Vagina (tissue), 2 donors: ENCODE results near the gene HSFX4. TPM values are rescaled to one million over a fixed set of nuclear protein-coding genes. Genes with fewer than 3 reads are reported as not detected.
A peak's percentile ranks its signal among the peaks of the same experiment; 100 is the strongest.

Source experiments
- DNase-seq, 2 donors: peaks; one replicate each; pipeline ENCODE4 v3.0.0-alpha.2; 2017; ENCODE audit errors: extremely low spot score in 2 of 2
- H3K27ac ChIP-seq: fragments of 200-600 bp; sonication (generic); one replicate; pipeline ENCODE4 v1.5.1; 2019
- H3K27me3 ChIP-seq: fragments of 200-600 bp; sonication (generic); one replicate; pipeline ENCODE4 v1.5.1; 2019
- H3K36me3 ChIP-seq, 2 donors: fragments of 200-600 bp; sonication (generic); one replicate each; pipeline ENCODE4 v1.5.1; 2017 to 2019
- H3K4me1 ChIP-seq: fragments of 200-600 bp; sonication (generic); one replicate; pipeline ENCODE4 v1.5.1; 2019
- H3K4me3 ChIP-seq, 2 donors: fragments of 200-600 bp; sonication (generic); 1 replicate in 1 of 2; 2 replicates in 1 of 2; pipeline ENCODE4 v1.5.1; 2016 to 2019
- H3K9me3 ChIP-seq: fragments of 200-600 bp; sonication (generic); one replicate; pipeline ENCODE4 v1.5.1; 2019
- POLR2A ChIP-seq, 2 donors: fragments of 450-650 bp; IDR thresholded peaks; one replicate each; pipeline ENCODE4 v1.6.1; 2017; ENCODE audit warnings: antibody characterized with exemption in 2 of 2, mild to moderate bottlenecking in 2 of 2, moderate library complexity in 2 of 2
- POLR2AphosphoS5 ChIP-seq, 2 donors: sonication (generic); formaldehyde crosslinking; IDR thresholded peaks; one replicate each; pipeline ENCODE4 v1.9.0; 2017; ENCODE audit warnings: antibody characterized with exemption in 2 of 2, mild to moderate bottlenecking in 2 of 2, low read depth in 1 of 2; ENCODE audit not compliant: insufficient read depth in 1 of 2
- intact Hi-C: fragments of 100-400 bp; cut with DNase I; formaldehyde crosslinking; loops from one replicate; pipeline ENCODE4 v1.15.1; 2023
- total RNA-seq: library from RNA; depleted of rRNA; stranded (reverse); fragments of >200 nt; gene quantifications from one replicate; pipeline ENCODE4 v1.2.3, GENCODE V29; 2016
- TF ChIP-seq, protein P1 (sequence below), 3 experiments: fragments of 450-650 bp in 2 of 3; fragments of 200-600 bp in 1 of 3; sonication (generic) in 1 of 3; IDR thresholded peaks; one replicate each; pipeline ENCODE4 v1.5.1; 2017 to 2019; ENCODE audit warnings: antibody characterized with exemption in 3 of 3, mild to moderate bottlenecking in 2 of 3, moderate library complexity in 2 of 3

HSFX4 gene
- total RNA-seq, 1 donor from 2014 or later: not detected

GRCh38 chrX:149962859-149963757, 33.7 kb downstream of the HSFX4 start:
- no peak overlapping the region for H3K4me3 ChIP-seq
- DNase-seq: no peak
- intact Hi-C loops: no loop called here

DNA sequence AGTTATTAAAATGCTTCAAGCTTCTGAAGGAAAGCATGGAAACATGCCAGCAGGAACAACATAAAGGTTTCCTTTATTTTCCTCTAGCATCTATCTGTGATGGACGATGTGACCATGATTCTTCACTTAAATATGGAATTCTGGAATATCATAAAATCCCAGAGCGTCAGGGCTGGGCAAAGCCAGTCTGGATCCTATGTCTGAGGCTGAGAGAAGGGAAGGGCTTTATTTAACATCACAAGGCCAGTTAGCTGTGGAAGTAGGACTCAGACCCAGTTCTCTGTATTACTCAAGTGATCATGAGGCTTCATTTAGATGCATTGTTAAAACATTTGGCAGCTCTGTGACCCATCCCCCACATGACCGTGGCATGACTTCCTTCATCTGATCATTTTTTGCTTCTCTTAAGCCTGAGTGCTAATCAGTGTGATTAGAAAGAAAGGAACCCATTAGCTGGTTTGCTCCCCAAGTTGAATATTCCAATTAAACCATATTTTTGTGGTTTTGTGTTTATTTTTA, 49.8 kb downstream of the HSFX4 start:
- DNase-seq: no peak
- intact Hi-C loops: no loop called here
- Histone ChIP-seq H3K4me3 (no peak overlapping the region), H3K4me1 (no peaks in the 10 kb centered on the region), H3K27ac (no peak overlapping the region), H3K27me3 (no peaks in the 10 kb centered on the region), H3K9me3 (no peaks in the 10 kb centered on the region), H3K36me3 (no peaks in the 10 kb centered on the region)
- TF ChIP-seq, protein P1, sequence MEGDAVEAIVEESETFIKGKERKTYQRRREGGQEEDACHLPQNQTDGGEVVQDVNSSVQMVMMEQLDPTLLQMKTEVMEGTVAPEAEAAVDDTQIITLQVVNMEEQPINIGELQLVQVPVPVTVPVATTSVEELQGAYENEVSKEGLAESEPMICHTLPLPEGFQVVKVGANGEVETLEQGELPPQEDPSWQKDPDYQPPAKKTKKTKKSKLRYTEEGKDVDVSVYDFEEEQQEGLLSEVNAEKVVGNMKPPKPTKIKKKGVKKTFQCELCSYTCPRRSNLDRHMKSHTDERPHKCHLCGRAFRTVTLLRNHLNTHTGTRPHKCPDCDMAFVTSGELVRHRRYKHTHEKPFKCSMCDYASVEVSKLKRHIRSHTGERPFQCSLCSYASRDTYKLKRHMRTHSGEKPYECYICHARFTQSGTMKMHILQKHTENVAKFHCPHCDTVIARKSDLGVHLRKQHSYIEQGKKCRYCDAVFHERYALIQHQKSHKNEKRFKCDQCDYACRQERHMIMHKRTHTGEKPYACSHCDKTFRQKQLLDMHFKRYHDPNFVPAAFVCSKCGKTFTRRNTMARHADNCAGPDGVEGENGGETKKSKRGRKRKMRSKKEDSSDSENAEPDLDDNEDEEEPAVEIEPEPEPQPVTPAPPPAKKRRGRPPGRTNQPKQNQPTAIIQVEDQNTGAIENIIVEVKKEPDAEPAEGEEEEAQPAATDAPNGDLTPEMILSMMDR (IDR thresholded peaks at IDR 0.05): no peak
- TF ChIP-seq POLR2AphosphoS5 (IDR thresholded peaks at IDR 0.05; ENCODE audit: insufficient read depth in 1 of 2, low read depth in 1 of 2) (no peak), POLR2A (IDR thresholded peaks at IDR 0.05) (no peak)

More at GRCh38 chrX:149962859-149963757, 33.7 kb downstream of the HSFX4 start:
- Histone ChIP-seq H3K36me3 (no peaks in the 10 kb centered on the region), H3K27ac (no peak overlapping the region), H3K27me3 (no peaks in the 10 kb centered on the region), H3K4me1 (no peaks in the 10 kb centered on the region), H3K9me3 (no peaks in the 10 kb centered on the region)
- TF ChIP-seq POLR2AphosphoS5 (IDR thresholded peaks at IDR 0.05; ENCODE audit: insufficient read depth in 1 of 2, low read depth in 1 of 2) (peak in 1 of 2 donors; percentile 20), POLR2A (IDR thresholded peaks at IDR 0.05) (no peak)
- TF ChIP-seq, protein P1 (IDR thresholded peaks at IDR 0.05): peak in 1 of 3 experiments; percentile 59

Other genes starting within 250 kb of the HSFX4 start
- gene MAGEA11, start 217.5 kb upstream of the HSFX4 start, total RNA-seq: not detected
- 1.2 TPM for gene HSFX1, start 155.5 kb upstream of the HSFX4 start, total RNA-seq
- gene MAGEA9, start 147.6 kb upstream of the HSFX4 start, total RNA-seq: not detected
- gene MAGEA8, start 48.4 kb upstream of the HSFX4 start, total RNA-seq: not detected
- gene EOLA2, start 8.9 kb downstream of the HSFX4 start, total RNA-seq: 15.5 TPM